Measurements from ENCODE around the gene ABCC8. TPM values are rescaled to one million over a fixed set of nuclear protein-coding genes. Genes with fewer than 3 reads are reported as not detected.

ABCC8 gene
- total RNA-seq, result not detected in 2 replicates

DNA sequence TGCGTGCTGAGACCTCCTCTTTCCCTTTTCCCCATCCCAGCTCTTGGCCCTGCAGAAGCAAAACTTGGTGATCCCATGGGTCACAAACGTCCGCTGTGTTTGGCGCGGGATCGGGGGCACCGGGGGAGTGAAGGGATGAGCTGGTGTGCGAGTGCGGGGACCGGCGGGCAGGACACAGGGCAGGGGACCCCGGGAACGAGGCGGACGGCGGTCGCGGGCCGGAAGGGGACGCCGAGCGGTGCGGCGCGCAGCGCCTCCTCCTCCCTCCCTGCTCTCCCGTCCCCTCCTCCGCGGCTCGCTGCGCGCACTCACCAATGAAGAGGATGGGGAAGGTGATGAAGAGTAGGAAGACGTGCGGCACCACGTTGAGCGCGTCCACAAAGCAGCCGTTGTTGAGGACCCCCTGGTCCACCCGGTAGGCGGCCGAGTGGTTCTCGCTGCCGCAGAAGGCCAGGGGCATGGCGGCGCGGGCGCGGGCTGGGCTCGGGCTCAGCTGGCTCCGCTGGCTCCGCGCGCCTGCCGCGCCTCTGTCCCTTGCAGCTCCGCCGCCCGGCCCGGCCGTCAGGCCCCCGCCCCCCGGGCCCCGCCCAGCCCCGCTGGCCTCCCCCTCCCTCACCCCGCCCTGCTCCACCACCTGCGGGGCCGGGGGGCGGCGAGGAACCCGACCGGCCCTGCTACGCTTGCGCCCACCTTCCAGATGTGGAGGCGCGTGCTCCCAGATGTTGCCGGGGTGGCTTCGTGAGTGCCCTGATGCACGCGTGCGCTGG is at the start of gene ABCC8:
Gene ABCC8 (minus strand): TSS at position 529 of the 767 bp plus-strand sequence. CDS start 69 bp downstream, at position 460.
- no peak within 1 kb of the TSS for H3K4me3 ChIP-seq (ENCODE audit: low read depth, low read length)
- no peak for TF ChIP-seq CTCF (conservative IDR thresholded peaks at IDR 0.05; ENCODE audit: low read depth, low read length)
- DNase-seq (ENCODE audit: low read depth), result no peak

GRCh38 chr11:17526326-17526725 is 49.7 kb upstream of the ABCC8 start:
- H3K4me3 ChIP-seq (ENCODE audit: low read depth, low read length), result no peak overlapping the region
- DNase-seq (ENCODE audit: low read depth), result no peak
- no peak for TF ChIP-seq CTCF (conservative IDR thresholded peaks at IDR 0.05; ENCODE audit: low read depth, low read length)

DNA sequence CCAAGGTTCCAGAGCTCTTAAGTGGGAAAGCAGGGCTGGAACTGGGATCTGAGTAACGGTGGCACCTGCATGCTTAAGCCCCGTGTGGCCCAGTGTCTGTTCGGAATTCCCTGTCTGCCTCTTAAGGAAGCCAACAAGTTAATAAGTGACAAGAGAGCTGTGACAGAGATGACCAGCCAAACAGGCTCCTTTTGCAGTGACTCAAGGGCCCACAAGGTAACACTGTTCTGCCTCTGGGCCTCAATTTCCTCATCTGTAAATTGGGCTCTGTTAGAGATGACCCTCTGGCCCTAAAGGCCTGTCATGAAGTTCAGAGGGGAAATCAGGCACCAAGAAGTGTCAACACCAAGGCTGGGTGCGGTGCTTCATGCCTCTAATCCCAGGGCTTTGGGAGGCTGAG is 48.9 kb upstream of the ABCC8 start:
- no peak for TF ChIP-seq CTCF (conservative IDR thresholded peaks at IDR 0.05; ENCODE audit: low read depth, low read length)
- no peak overlapping the region for H3K4me3 ChIP-seq (ENCODE audit: low read depth, low read length)
- DNase-seq (ENCODE audit: low read depth), result no peak

GRCh38 chr11:17524221-17524620 is 47.6 kb upstream of the ABCC8 start:
- TF ChIP-seq CTCF (conservative IDR thresholded peaks at IDR 0.05; ENCODE audit: low read depth, low read length), result no peak
- no peak overlapping the region for H3K4me3 ChIP-seq (ENCODE audit: low read depth, low read length)
- DNase-seq (ENCODE audit: low read depth), result no peak

DNA sequence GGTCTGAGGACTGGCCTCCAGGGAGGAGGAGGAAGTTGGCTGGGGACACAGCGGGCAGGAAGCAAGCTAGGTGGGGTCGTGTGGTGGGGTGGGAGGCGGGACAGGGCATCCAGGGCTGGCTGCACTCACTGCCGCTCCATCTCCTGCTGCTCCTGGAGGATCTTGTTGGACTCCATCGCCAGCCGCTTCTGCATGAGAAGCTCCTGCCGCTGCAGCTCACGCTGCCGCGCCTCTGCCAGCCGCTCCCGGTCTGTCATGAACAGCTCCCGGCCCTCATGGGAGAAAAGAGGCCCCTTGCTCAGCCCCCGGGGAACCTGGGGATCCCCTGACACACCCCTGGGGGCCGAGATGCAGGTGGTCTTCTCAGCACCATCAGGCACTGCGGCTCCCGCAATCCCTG is 46.0 kb upstream of the ABCC8 start:
- no peak for TF ChIP-seq CTCF (conservative IDR thresholded peaks at IDR 0.05; ENCODE audit: low read depth, low read length)
- no peak for DNase-seq (ENCODE audit: low read depth)
- H3K4me3 ChIP-seq (ENCODE audit: low read depth, low read length), result no peak overlapping the region

DNA sequence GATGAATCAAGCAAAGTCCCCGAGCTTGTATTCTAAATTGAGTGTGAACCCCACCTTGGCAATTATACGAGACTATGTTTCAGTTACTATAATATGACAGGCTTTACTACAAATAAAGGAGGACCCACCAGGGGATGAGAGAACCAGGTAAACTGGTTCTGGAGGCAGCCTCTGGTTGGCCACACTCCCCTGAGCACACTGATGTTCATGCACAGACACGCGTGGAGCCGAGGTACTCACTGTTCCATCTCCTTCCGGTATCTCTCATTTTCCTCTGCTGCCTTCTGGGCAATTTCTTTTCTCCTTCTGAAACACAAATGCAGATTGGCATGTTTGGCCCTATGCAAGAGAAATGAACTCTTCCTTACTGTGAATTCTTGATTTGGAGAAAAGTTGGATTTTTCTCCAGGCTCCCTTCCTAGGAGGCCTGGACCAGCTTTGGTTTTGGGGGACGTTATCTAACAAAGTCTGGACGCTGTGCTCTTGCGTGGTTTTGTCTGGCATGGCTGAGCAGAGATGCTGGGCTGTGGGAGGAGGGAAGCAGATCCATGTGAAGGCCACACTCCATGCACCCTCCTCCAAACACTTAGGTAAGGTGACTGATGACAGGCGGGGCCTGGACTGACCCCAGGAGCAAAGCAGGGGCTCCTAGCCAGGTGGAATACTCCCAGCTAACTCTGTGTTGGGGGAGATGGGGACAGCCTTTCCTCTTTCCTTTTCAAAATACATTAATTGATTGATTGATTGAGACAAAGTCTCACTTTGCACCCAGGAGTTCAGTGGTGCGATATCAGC is 44.7 kb upstream of the ABCC8 start:
- TF ChIP-seq CTCF (conservative IDR thresholded peaks at IDR 0.05; ENCODE audit: low read depth, low read length), result no peak
- DNase-seq (ENCODE audit: low read depth), result no peak
- H3K4me3 ChIP-seq (ENCODE audit: low read depth, low read length), result no peak overlapping the region

Measured in epithelial cell of proximal tubule (primary cell).